GM18526 (cell line): ENCODE results near the gene TAOK3.

ENCODE experiments used
- POLR2A ChIP-seq: IDR thresholded peaks from 3 replicates; pipeline ENCODE4 v1.6.1; 2011; ENCODE audit not compliant: insufficient read length; ENCODE audit errors: extremely low read depth

TAOK3 gene

DNA sequence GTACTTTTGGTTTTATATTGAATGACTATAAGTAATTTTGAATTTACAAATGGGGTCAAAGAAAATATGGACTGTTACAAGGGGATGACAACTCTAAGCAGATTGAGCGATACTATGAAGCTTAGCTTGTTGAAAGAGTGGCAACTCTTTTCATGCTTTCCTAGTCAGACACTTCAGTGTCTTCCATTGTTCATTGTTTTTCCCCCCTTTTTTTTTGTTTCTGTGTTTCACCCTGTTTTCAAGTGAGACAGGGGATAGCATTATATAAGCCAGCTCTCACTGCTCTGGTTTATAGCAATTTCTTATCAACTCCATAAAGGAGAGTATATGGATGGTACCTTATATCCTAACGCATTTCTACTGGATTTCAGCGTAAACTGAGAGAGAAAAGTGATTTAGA is 212.2 kb downstream of the TAOK3 start:
- no peak for TF ChIP-seq POLR2A

DNA sequence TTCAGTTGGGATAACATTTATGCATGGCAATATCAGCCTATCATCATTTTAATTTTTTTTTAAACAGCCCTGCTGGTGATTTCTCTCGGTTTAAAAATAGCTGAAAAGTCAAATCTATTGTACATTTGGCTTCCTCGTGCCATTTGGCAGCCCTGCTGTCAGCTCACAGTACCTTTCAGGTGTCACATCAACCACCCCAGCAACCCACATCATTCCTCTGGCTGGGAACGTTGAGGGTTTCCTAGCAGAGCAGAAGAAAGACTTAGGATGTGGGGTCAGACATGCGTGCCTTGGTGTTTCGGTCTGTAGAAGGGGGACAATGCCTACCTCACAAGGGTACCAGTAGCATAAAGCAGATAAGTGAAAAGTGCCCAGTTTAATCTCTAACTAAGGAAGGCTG is 221.0 kb downstream of the TAOK3 start:
- no peak for TF ChIP-seq POLR2A

DNA sequence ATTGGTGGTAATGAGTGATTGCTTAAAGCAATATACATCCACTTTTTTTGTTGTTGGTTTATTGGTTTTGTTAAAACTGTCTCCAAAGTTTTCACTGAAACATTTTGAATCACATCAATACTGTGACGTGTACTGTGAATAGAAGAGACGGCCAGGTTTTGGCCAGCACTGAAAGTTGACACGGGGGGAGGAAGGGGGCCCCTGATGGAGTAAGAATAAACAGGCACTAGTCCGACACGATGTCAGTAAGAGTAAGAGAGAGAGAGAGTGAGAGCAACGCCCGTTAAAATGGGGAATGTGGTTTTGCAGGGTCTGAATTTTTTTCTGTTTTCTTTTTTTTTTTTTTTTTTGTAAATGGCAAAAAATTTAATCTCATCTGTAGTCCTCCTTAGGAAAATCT is 222.1 kb downstream of the TAOK3 start:
- no peak for TF ChIP-seq POLR2A

GRCh38 chr12:118148287-118148686 is 224.4 kb downstream of the TAOK3 start:
- TF ChIP-seq POLR2A = no peak

DNA sequence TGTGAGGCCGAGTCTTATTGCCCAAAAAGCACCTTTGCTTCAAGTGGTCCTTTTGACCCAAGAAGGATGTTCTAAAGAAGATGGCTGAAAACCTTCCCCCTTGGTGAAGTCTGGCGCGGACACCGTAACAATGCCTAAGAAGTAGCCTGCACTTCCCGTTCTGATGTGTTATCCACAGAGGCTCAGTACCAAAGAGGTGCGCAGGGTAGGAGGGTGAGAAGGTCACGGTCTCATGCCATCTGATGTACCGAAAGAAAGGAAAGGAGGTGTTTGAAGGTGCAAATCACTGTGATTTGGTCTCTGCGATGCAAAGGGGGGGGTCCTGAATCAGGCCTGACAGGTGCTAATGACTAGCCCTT is 226.9 kb downstream of the TAOK3 start:
- no peak for TF ChIP-seq POLR2A

- no peak for TF ChIP-seq POLR2A
These were observed 227.5 kb downstream of the TAOK3 start for GRCh38 chr12:118145113-118145797.

DNA sequence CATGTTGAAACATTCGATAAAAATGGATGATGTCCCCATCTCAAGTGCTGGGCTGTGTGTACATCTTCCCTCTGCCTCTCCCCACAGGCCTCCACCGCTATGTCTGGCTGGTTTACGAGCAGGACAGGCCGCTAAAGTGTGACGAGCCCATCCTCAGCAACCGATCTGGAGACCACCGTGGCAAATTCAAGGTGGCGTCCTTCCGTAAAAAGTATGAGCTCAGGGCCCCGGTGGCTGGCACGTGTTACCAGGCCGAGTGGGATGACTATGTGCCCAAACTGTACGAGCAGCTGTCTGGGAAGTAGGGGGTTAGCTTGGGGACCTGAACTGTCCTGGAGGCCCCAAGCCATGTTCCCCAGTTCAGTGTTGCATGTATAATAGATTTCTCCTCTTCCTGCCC is 228.2 kb downstream of the TAOK3 start:
- TF ChIP-seq POLR2A = no peak

DNA sequence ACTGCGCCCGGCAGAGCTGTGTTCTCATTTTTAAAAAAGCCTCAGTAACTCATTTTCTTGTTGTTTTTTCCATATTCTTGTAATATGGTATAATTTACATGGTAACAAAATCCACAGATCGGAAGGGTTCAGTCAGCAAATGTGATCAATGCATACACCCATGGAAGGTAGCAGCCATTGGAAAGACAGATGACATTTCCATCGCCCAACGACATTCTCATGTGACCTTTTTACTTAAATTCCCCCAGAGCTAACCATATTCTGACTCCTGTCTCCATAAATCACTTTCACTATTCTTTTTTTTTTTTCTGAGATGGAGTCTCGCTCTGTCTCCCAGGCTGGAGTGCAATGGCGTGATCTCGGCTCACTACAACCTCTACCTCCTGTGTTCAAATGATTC is 231.9 kb downstream of the TAOK3 start:
- TF ChIP-seq POLR2A = no peak

DNA sequence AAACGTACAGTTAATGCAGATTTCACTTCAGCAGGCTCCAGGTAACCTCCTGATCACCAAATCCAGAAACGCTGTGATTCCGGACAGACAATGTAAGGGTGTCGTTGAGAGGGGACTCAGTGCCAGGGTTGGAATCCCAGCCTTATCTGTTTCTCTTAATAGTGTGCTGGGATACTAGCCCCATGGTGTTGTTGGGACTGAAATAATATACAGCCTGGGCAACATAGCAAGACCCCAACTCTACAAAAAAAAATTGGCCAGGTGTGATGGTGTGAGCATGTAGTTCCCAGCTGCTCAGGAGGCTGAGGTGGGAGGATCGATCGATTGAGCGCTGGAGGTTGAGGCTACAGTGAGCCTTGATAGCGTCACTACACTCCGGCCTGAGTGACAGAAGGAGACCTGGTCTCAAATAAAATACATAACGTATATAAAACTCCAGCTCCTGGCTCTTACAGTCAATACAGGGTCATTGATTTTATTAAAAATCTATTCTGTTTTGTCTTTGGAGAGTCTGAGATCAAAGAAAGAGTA is 235.5 kb downstream of the TAOK3 start:
- no peak for TF ChIP-seq POLR2A

- TF ChIP-seq POLR2A = no peak
These were observed 236.1 kb downstream of the TAOK3 start for GRCh38 chr12:118136559-118137003.

- TF ChIP-seq POLR2A = peak; percentile 89
These were observed 236.7 kb downstream of the TAOK3 start, which contains the start of gene PEBP1 for GRCh38 chr12:118135788-118136558. Gene PEBP1 (plus strand): TSS chr12:118136124. CDS start chr12:118136210, 86 bp downstream.

DNA sequence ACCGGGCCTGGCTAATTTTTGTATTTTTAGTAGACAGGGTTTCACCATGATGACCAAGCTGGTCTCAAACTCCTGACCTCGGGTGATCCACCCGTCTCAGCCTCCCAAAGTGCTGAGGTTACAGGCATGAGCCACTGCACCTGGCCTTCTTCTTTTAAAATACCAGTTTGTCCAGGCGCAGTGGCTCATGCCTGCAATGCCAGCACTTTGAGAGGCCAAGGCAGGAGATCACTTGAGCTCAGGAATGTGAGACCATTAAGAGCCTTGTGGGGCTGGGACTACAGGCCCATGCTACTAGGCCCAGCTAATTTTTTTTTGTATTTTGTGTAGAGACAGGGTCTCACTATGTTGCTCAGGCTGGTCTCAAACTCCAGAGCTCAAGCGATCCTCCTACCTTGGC is 244.8 kb downstream of the TAOK3 start:
- no peak for TF ChIP-seq POLR2A

DNA sequence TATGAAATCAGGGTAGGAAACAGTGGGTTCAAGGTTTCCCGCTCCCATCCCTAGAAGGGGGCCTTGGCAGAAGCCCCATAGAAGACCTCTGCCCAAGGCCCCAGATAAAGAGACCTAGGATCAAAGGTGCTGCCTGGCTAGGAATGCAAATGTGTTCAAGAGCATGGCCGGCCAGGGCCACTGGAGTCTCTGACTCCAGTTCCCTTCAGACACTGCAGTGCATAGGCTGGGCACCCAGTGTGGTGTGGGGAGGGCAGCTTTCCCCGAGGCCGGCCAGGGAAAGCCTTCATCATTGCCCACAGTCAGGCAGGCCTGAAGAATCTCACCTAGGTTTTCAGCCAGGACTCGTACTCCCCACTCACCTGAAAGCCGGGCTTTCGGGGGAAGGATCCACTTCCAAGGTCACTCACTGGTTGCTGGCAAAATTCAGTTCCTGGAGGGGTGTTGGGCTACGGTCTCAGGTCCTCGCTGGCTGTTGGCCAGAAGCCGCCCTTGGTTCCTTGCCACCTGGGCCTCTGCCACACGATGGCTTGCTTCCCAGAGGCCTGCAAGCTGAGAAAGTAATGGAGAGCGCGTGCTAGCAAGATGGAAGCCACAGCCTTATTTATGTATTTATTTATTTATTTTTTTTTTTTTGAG is 246.5 kb downstream of the TAOK3 start:
- TF ChIP-seq POLR2A = no peak

- TF ChIP-seq POLR2A = no peak
These were observed 247.0 kb downstream of the TAOK3 start for GRCh38 chr12:118125743-118126118.

DNA sequence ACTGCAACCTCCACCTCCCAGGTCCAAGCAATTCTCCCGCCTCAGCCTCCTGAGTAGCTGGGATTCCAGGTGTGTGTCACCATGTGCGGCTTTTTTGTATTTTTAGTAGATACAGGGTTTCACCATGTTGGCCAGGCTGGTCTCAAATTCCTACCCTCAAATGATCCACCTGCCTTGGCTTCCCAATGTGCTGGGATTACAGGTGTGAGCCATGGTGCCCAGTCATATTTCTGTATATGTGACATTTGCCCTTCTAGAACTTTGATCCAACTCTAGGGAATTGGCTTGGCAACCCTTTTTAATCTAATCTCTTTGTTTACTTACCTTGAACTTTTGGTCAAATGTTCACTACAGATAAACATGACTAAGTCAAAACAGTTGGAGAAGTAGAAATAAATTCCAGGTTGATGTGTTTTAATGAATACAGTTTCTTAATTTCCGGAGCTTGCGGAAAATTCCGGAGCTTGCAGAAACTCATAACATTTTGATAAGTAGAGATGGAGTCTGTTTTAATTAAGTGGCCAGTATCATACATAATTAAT is 248.3 kb downstream of the TAOK3 start:
- TF ChIP-seq POLR2A = no peak

DNA sequence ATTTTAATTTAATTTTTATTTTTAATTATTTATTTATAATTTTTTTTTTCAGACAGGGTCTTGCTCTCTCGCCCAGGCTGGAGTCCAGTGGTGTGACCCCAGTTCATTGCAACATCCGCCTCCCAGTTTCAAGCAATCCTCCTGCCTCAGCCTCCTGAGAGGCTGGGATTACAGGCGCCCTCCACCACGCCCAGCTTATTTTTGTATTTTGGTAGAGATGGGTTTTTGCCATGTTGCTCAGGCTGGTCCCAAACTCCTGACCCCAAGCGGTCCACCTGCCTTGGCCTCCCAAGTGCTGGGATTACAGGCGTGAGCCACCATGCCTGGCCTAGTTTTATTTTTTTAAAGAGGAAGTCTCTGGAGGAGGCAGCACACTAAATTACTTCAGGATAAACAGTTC is 250.4 kb downstream of the TAOK3 start:
- TF ChIP-seq POLR2A = no peak
